ENCODE results near the gene RMI2. TPM values are rescaled to one million over a fixed set of nuclear protein-coding genes. Genes with fewer than 3 reads are reported as not detected.
A peak's percentile ranks its signal among the peaks of the same experiment; 100 is the strongest.

The RMI2 gene
- total and polyA plus RNA-seq, 8 donors = 2.3 to 79.9 (median 8.3) TPM

DNA sequence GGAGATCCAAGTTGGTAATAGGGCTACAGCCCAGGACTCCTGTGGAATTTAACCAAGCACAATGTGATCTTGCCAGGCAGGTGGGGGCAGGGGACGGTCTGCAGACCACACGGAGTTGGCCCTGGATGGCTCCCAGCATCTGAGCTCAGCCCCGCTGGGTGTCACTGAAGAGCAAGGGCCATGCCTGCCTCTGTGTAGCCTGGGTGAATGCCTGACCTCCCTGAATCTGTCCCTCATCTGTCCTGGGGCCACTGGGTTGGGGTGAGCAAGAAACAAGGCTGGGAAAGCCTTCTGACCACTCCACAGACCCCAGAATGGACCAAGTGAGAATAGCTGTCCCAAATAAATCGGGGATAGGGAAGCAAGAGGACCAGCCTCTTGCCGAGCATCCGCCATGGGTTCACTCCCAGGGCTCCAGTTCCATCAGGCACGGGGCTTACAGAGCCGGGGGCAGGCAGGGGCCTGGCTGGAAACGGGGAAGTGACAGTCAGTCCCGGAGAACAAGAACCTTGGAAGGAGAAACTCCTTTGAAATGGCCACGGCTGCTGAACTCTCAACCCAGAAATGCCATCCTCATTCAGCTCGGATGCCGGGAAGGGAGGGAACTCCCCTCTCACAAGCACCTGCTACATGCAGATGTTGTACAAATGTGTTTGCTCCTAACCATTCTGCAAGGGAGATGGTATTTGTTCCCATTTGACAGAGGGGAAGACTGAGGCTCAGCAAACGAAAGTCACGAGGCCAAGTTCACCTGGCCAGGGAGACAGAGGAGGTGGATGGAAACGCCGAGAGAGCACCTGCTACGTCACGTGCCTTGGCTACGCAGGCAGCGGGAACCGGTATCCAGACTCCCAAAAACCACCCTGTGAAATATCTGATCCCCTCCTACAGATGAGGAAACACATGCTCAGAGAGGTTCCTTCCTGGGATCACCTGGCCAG, 50.0 kb downstream of the RMI2 start:
- no peak for DNase-seq
- Histone ChIP-seq H3K27ac (no peak overlapping the region), H3K27me3 (no peaks in the 10 kb centered on the region), H3K9me3 (no peaks in the 10 kb centered on the region), H3K4me1 (peaks cover 0 to 15% (median 7%) of the 10 kb centered on the region in 4 donors), H3K4me3 (no peak overlapping the region), H3K36me3 (no peaks in the 10 kb centered on the region)
- intact Hi-C loops (cut with DNase I; ENCODE audit: low total_unique reads) = loop anchor here (10.0 kb wide), 1 partner anchor 420 kb away; no protein-coding TSS in a partner anchor
- 71 to 79% (median 77%) methylated on average over 22 of the region's 22 CpGs for WGBS, 5 donors
- TF ChIP-seq POLR2A (IDR thresholded peaks at IDR 0.05) (no peak), POLR2AphosphoS5 (IDR thresholded peaks at IDR 0.05) (no peak), EP300 (IDR thresholded peaks at IDR 0.05) (no peak)
- TF ChIP-seq, protein P1, sequence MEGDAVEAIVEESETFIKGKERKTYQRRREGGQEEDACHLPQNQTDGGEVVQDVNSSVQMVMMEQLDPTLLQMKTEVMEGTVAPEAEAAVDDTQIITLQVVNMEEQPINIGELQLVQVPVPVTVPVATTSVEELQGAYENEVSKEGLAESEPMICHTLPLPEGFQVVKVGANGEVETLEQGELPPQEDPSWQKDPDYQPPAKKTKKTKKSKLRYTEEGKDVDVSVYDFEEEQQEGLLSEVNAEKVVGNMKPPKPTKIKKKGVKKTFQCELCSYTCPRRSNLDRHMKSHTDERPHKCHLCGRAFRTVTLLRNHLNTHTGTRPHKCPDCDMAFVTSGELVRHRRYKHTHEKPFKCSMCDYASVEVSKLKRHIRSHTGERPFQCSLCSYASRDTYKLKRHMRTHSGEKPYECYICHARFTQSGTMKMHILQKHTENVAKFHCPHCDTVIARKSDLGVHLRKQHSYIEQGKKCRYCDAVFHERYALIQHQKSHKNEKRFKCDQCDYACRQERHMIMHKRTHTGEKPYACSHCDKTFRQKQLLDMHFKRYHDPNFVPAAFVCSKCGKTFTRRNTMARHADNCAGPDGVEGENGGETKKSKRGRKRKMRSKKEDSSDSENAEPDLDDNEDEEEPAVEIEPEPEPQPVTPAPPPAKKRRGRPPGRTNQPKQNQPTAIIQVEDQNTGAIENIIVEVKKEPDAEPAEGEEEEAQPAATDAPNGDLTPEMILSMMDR (IDR thresholded peaks at IDR 0.05) = no peak

DNA sequence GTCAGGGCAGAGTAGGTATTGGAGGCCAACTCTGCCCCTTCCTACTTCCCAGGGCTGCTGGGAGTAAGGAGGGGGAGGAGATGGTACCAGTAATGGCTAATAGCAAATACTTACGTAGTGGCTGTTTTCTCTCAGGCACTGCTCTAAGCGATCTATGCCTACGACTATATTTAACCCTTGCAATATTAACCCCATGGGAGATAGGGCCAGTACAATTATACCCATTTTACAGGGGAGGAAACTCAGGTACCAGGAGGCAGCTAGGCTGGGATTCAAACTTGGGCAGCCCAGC, 50.6 kb downstream of the RMI2 start:
- Histone ChIP-seq H3K9me3 (no peaks in the 10 kb centered on the region), H3K27me3 (no peaks in the 10 kb centered on the region), H3K36me3 (no peaks in the 10 kb centered on the region), H3K4me3 (no peak overlapping the region), H3K27ac (no peak overlapping the region), H3K4me1 (peaks cover 0 to 15% (median 7%) of the 10 kb centered on the region in 4 donors)
- peak in 1 of 2 donors; percentile 3 for DNase-seq
- TF ChIP-seq EP300 (IDR thresholded peaks at IDR 0.05) (no peak), POLR2AphosphoS5 (IDR thresholded peaks at IDR 0.05) (no peak), POLR2A (IDR thresholded peaks at IDR 0.05) (no peak)
- TF ChIP-seq, protein P1 (IDR thresholded peaks at IDR 0.05) = no peak
- intact Hi-C loops (cut with DNase I; ENCODE audit: low total_unique reads) = loop anchor here (10.0 kb wide), 1 partner anchor 419 kb away; no protein-coding TSS in a partner anchor
- WGBS, 5 donors = 9 to 22% (median 19%) methylated on average over 3 of the region's 3 CpGs

DNA sequence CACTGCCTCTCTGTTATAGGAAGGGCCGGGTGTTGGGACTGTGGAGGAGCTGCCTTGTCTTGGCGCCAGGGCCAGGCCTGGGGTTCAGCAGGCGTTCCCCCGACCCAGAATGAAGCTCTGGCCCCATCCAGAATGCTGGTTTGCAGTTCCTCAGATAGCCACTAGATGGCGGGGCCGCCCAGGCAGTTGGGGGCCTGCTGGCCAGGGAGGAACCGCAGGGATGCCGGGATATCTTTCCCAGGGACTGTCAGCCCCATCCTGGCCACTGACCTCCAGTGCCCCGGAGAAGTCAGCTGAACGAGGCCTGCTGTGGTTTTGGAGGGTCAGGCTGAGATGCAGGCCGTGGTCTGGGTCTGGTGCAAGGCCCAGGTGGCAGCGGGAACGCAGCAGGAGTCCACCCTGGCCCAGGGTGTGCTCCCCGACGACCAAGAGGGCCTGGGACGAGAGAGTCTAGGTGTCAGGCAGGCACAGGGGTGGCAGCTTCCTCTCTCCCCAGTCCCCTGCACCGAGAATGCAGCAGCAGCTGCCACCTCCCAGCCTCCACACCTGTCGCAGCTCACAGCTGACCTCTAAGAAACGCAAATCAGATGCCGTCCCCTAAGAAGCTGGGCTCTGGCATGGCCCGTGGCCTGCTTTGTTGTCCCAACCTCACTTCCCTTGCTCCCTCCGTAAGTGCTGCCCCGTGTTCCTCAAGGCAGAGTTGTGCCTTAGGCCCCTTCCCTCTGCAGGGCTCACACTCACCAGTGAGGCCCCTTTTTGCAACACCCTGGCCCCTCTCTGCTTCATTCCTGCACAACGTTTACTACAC, 51.2 kb downstream of the RMI2 start:
- Histone ChIP-seq H3K27ac (no peak overlapping the region), H3K4me3 (no peak overlapping the region), H3K4me1 (peaks cover 0 to 17% (median 11%) of the 10 kb centered on the region in 4 donors), H3K36me3 (no peaks in the 10 kb centered on the region), H3K9me3 (no peaks in the 10 kb centered on the region), H3K27me3 (no peaks in the 10 kb centered on the region)
- 38 to 50% (median 40%) methylated on average over 14 to 24 of the region's 24 CpGs for WGBS, 5 donors
- peak; percentile 76 to 86 for DNase-seq
- TF ChIP-seq, protein P1 (IDR thresholded peaks at IDR 0.05) = peak in 6 of 7 experiments; percentile 55 to 99 (median 96)
- TF ChIP-seq EP300 (IDR thresholded peaks at IDR 0.05) = no peak
- intact Hi-C loops (cut with DNase I; ENCODE audit: low total_unique reads) = loop anchor here (10.0 kb wide), 1 partner anchor 418 kb away; no protein-coding TSS in a partner anchor

DNA sequence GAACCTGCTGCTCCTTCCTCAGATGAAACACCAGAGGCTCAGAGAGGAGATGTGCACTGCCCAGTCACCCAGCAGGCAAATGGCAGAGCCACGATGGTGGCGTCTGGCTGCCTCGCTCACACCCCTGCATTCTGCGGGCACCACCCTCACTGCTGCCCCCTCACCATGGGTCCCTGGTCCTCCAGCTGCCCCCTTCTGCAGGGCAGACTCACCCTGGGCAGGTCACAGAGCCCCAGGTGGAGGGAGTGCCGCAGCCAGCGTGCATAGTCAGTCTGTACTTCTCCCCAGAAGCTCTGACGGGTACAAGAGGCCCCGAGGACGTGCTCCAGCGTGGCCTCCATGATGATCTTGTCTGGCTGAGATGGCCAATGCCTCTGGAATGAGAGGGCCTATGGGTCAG, 52.9 kb downstream of the RMI2 start:
- Histone ChIP-seq H3K9me3 (no peaks in the 10 kb centered on the region), H3K36me3 (no peaks in the 10 kb centered on the region), H3K27me3 (no peaks in the 10 kb centered on the region), H3K27ac (no peak overlapping the region), H3K4me3 (no peak overlapping the region), H3K4me1 (peaks cover 0 to 14% (median 11%) of the 10 kb centered on the region in 4 donors)
- TF ChIP-seq EP300 (IDR thresholded peaks at IDR 0.05) (no peak), POLR2AphosphoS5 (IDR thresholded peaks at IDR 0.05) (no peak), POLR2A (IDR thresholded peaks at IDR 0.05) (no peak)
- TF ChIP-seq, protein P1 (IDR thresholded peaks at IDR 0.05) = no peak
- WGBS, 5 donors = 86 to 100% (median 90%) methylated on average over 1 to 10 of the region's 10 CpGs
- peak in 1 of 2 donors; percentile 2 for DNase-seq
- intact Hi-C loops (cut with DNase I; ENCODE audit: low total_unique reads) = loop anchor here (10.0 kb wide), 1 partner anchor 417 kb away; no protein-coding TSS in a partner anchor
